Colon (tissue), 2 donors: ENCODE data around the gene GCAT.

Experiments
- FAIRE-seq: peaks from 2 replicates; lab custom pipeline; 2012; peaks lifted over from hg19 to GRCh38; lab: Jason Lieb, UNC
- donor health status: control.
- donor health status: control.

Gene GCAT

GRCh38 chr22:37807410-37808293, at the start of gene GCAT:
GCAT (plus strand) TSS chr22:37807934; CDS start chr22:37807968, 34 bp downstream.
- no peak for FAIRE-seq

GRCh38 chr22:37758694-37759093, 49.0 kb upstream of the GCAT start:
- FAIRE-seq, result no peak

GRCh38 chr22:37759281-37759680, 48.5 kb upstream of the GCAT start:
- no peak for FAIRE-seq

DNA sequence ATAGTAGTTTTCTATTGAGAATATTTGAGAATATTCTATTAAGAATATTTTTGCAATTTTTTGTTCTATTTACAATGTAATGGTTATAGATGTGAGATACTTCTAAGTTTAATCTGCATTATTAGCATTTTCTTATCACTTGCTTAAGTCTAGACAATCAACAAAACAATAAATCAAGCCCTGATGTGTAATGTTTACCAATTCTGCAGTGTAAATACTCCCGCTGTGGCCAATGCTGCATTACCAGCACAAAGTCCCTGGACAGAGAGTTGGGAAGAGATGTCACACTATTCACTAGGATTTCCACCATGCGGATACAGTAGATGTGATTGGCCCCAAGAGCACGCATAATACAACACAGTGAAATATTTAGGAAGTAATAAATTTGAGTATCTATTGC, 47.6 kb upstream of the GCAT start:
- peak; percentile 18 for FAIRE-seq

GRCh38 chr22:37762389-37762836, 45.3 kb upstream of the GCAT start:
- no peak for FAIRE-seq

DNA sequence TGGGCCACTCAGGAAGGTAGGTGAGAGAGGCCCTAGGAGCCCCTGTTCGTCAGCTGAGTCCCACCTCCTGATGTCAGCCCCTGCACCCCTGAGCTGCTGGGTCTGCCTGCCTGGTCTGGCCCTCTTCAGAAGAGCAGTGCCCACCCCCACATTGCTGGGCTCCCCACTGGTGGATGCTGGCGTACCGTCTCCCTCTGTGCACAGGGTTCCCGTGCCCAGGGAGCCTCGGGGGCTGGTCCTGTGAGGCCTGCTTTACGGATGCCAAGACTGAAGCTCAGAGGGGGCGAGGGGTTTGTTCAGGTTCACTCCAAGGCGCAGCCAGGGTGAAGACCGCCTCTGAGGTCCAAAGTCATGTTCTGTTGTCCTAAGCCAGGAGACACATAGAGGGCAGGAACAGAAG, 44.7 kb upstream of the GCAT start:
- FAIRE-seq, result no peak

- no peak for FAIRE-seq
Observed at GRCh38 chr22:37763652-37764051, 44.1 kb upstream of the GCAT start.

GRCh38 chr22:37764622-37765021, 43.1 kb upstream of the GCAT start:
- FAIRE-seq, result no peak

GRCh38 chr22:37765498-37765897, 42.2 kb upstream of the GCAT start:
- no peak for FAIRE-seq

DNA sequence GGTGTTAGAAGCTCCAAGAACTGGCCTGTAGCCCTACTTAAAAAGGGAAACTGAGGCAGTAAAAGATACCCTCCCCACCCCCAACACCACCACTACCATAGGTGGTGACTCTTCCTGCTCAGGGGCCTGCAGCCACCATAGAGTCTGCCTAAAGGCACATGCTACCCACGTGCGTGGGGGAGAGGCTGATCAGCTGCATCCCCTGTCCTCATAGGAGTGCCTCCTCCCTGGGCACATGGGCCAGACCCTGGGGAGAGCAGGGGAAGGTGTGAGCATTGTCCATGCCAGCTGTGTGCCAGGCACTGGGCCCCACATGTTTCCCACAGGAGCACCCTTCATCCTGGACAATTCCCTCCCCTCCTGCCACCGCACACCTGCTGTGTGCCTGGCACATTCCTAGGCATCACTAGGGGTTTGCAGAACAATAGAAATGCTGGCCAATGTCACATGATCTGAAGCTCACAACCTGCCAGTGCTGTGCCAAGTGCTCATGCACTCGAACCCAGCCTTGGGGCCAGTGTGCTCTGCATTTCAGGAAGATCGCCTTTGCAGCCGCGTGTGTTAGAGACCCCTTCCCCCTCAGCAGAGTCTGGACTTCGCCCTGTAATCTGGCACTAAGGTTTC, 41.7 kb upstream of the GCAT start:
- FAIRE-seq, result no peak

DNA sequence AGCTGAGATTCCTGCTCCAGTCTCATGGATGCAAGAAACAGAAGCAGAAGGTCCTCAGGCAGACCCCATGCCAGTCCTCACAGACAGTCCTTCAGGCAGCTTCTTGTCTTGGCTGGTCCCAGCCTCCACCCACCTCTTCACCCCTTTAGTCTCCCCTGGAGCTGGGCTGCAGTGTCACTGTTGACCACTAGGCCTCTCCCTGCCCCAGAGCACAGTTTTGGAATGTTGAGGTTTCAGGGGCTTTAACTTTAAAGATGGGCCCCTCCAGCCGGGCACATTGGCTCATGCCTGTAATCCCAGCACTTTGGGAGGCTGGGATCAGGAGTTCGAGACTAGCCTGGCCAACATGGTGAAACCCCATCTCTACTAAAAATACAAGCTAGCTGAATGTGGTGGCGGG, 39.5 kb upstream of the GCAT start:
- no peak for FAIRE-seq

DNA sequence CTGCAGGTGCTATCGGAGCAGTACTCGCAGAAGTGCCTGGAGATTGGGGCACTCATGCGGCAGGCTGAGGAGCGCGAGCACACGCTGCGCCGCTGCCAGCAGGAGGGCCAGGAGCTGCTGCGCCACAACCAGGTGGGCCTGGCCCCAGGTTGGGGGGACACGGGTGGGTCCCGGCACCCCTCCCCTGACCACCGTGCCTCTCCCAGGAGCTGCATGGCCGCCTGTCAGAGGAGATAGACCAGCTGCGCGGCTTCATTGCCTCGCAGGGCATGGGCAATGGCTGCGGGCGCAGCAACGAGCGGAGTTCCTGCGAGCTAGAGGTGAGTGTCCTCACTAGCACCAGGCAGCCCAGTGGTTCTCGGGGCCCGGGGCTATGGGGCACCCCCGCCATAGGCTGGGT, 38.7 kb upstream of the GCAT start:
- no peak for FAIRE-seq

DNA sequence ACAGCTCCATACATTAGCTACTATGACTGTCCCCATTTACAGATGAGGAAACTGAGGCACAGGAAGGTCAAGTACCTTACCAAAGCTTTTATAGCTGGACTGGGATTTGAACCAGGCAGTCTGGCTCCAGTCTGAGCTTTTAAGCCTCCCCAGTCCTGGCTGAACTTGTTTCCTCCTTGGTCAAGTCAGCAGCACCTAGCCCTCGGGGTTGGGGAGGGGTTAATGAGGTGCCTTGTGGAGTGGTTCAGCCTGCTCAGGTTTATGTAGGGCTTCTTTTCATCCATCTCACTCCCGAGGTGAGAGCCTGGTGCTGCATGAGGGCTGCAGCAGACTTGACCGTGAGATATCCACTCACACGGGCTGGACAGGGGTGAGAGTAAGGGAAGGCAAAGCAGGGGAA, 36.7 kb upstream of the GCAT start:
- no peak for FAIRE-seq

DNA sequence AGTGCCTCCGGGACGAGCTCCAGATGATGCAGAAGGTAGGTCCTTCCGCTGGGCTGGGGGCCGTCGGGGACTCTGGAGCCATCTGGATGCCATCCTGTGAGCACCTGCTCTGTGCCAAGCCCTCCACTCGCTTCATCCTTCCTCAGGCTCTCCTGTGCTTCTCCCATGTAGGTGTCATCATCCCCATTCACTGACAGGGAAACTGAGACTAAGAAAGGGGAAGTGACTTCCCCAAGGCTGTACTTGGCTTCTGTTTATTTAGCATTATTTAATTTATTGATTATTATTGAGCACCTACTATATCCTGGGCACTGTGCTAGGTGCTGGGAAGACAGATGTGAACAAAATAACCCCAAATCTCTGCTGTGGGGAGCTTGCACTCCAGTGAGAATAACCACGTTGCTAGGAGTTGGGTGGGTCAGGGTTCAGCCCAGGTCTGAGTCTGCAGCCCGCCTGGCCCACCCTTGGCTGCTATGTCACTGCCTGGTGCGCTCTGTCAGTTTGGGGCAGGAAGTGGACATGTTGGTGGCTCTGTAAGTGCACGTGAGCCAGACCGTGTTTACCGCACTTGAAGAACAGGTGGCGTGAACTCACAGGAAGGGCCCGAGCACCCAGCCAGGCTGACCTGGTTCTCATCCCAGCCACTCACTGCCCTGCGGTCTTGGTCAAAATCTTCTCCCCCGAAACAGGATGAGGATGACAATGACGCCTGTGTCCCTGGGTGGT, 35.9 kb upstream of the GCAT start:
- FAIRE-seq, result no peak

DNA sequence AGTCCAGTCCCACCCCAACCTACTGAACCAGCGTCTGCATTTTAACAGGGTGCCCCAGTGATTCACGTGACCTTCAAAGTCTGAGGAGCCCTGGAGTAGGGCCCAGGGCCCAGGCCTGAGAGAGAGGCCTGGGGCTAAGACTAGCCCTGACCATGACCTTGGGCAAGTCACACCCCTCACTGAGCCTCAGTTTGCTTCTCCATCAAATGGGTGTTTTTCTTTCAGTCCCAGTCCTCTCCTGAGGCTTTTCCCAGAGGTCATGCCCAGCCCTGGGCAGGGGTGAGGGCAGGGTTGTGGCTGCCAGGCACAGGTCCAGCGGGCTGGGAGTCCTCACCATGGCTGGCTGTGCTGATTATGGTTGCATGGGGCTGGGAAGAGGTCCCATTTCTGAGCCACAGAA, 33.0 kb upstream of the GCAT start:
- no peak for FAIRE-seq

- no peak for FAIRE-seq
Observed at GRCh38 chr22:37775785-37776638, 31.7 kb upstream of the GCAT start.

GRCh38 chr22:37776639-37777005, 31.1 kb upstream of the GCAT start:
- no peak for FAIRE-seq

DNA sequence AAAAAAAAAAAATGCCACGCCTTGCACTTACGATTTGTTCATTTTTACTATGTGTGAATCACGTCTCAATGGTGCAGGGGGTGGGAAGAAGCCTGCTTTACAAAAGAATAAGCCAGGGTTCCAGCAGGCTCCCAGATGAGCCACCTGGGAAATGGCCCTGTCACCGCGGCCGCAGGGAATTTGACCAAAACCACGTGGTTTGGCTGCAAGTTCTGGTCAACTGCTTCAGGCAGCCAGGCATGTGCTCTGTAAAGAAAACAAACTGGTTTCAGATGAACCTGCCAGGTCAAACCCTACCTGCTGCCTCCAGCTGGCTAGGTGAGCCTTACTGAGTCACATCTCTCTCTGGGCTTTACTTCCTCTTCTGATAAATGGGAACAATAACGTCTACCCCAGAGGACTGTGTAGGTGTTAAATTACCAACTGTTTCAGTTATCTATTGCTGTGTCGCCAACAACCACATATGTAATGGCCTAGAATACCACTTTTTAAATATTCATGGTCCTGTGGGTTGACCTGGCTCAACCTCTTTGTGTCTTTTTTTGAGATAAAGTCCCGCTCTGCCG, 30.5 kb upstream of the GCAT start:
- FAIRE-seq, result no peak

- no peak for FAIRE-seq
Observed at GRCh38 chr22:37778370-37779009, 29.2 kb upstream of the GCAT start.

DNA sequence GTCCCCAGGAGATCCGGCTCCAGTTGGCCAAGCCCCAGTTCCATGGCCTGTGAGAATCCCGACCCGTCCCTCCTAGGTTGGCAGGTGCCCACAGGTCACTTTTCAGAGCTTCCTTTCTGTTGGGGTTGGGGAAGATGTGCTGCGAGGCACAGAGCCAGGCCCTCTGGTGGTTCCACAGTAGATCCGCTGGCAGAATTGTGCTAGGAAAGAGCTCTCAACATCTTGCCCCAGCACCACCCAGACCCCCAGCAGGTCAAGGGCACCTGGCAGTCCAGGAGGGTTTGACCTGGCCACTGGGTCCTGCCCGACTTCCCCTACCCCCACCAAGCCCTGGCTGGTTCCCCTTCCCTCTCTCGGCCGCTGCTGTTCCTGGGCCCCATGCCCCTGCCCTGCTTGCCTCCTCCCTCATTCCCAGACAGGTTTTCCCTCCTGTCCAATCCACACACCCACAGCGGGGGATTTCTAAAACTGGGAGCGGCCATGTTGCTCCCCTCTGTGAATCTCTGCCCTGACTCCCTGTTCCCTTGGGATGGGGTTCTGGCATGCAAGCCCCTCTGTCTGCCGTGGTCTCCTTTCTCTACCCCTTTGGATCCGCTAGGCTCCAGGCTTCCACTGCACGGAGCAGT, 26.2 kb upstream of the GCAT start:
- no peak for FAIRE-seq
